Kidney (tissue), 14 donors: ENCODE data around the gene ACP1. TPM values are rescaled to one million over a fixed set of nuclear protein-coding genes. Genes with fewer than 3 reads are reported as not detected.

Source experiments
- DNase-seq, 5 donors: peaks; one replicate each; pipeline ENCODE4 v3.0.0-alpha.2; 2013 to 2020
- FAIRE-seq: peaks from 2 replicates; lab custom pipeline; 2012; peaks lifted over from hg19 to GRCh38; lab: Jason Lieb, UNC
- H3K27ac ChIP-seq, 2 donors: one replicate each; pipeline ENCODE4 v1.7.0; 2013; ENCODE audit warnings: low read depth in 2 of 2, low read length in 2 of 2, inconsistent platforms in 1 of 2
- H3K27me3 ChIP-seq: one replicate; pipeline ENCODE4 v1.7.1; 2013; ENCODE audit warnings: low read length, inconsistent platforms; ENCODE audit not compliant: control insufficient read depth, insufficient read depth
- H3K36me3 ChIP-seq, 3 donors: one replicate each; pipeline versions ENCODE4 v1.7.0 to v1.7.1; 2013; ENCODE audit warnings: low read length in 3 of 3, control low read depth in 1 of 3, inconsistent platforms in 1 of 3; ENCODE audit not compliant: insufficient read depth in 3 of 3, control insufficient read depth in 2 of 3
- H3K4me1 ChIP-seq, 3 donors: one replicate each; pipeline versions ENCODE4 v1.7.0 to v1.7.1; 2013; ENCODE audit warnings: low read length in 3 of 3, inconsistent platforms in 1 of 3, low read depth in 1 of 3; ENCODE audit not compliant: control insufficient read depth in 2 of 3, insufficient read depth in 2 of 3
- H3K4me3 ChIP-seq, 3 donors: one replicate each; pipeline versions ENCODE4 v1.7.0 to v1.8.1; 2013; ENCODE audit warnings: low read length in 3 of 3, control low read depth in 1 of 3, inconsistent platforms in 1 of 3
- H3K9ac ChIP-seq, 3 donors: one replicate each; pipeline versions ENCODE4 v1.7.0 to v1.7.1; 2013; ENCODE audit warnings: low read length in 3 of 3, control low read depth in 1 of 3, inconsistent platforms in 1 of 3
- H3K9me3 ChIP-seq, 3 donors: one replicate each; pipeline versions ENCODE4 v1.7.0 to v1.7.1; 2013; ENCODE audit warnings: low read length in 3 of 3, control low read depth in 1 of 3, inconsistent platforms in 1 of 3; ENCODE audit not compliant: control insufficient read depth in 2 of 3, insufficient read depth in 1 of 3
- CTCF ChIP-seq: IDR thresholded peaks from 3 replicates; pipeline ENCODE4 v1.5.1; 2012; ENCODE audit warnings: mild to moderate bottlenecking, moderate library complexity, borderline replicate concordance; ENCODE audit not compliant: insufficient read depth; ENCODE audit errors: extremely low read depth
- intact Hi-C: fragments of 100-400 bp; cut with DNase I; formaldehyde crosslinking; loops from one replicate; pipeline ENCODE4 v1.11.1; 2022
- polyA plus RNA-seq: library from polyadenylated mRNA; stranded (reverse); fragments of 350-450 nt; fragmentation: Illumina TruSeq; extraction: RNeasy Lipid Tissue Mini Kit (QIAGEN cat#74804); gene quantifications from one replicate; pipeline ENCODE4 v1.2.3, GENCODE V29; 2014; ENCODE audit warnings: low read depth, low replicate concordance; ENCODE audit not compliant: insufficient read depth
- total RNA-seq: library from RNA; stranded (reverse); fragmentation: NEBNext Ultra II Directional; extraction: Animal tissue kit (Norgen Biotek cat#: 25700); gene quantifications from one replicate; pipeline ENCODE4 v1.2.1, GENCODE V29; 2021
- donor health status: control.
- donor health status: control.
- donor health status: control.
- donor health status: control.
- donor health status: control.
- donor health status: DM: yes; HTN: yes; CAD: no.
- donor health status: Normal renal cell carcinoma (clear cell type).

Gene ACP1
- total and polyA plus RNA-seq, 2 donors from 2014 or later: 75.1 to 122 TPM

GRCh38 chr2:287471-287885 is 22.7 kb downstream of the ACP1 start:
- Histone ChIP-seq H3K4me1 (peaks cover 0 to 7% (median 0%) of the 10 kb centered on the region in 3 donors), H3K27ac (peak overlapping the region in 1 of 2 donors; percentile 45), H3K9ac (no peak overlapping the region), H3K36me3 (no peaks in the 10 kb centered on the region), H3K4me3 (peak overlapping the region in 2 of 3 donors; percentile 60 to 63), H3K27me3 (peaks cover 6% of the 10 kb centered on the region), H3K9me3 (no peaks in the 10 kb centered on the region)
- DNase-seq (peak in 3 of 5 donors; percentile 62 to 70 (median 70)), FAIRE-seq (no peak)
- intact Hi-C loops: no loop called here
- no peak for TF ChIP-seq CTCF

- intact Hi-C loops: no loop called here
- Histone ChIP-seq H3K27ac (peak within 1 kb of the TSS in 1 of 2 donors; percentile 45), H3K4me1 (peaks cover 0 to 7% (median 0%) of the 10 kb centered on the region in 3 donors), H3K9me3 (no peaks in the 10 kb centered on the region), H3K9ac (peak within 1 kb of the TSS in 1 of 3 donors; percentile 54), H3K27me3 (peaks cover 6% of the 10 kb centered on the region), H3K36me3 (no peaks in the 10 kb centered on the region), H3K4me3 (peak within 1 kb of the TSS; percentile 8 to 63 (median 60))
- DNase-seq (peak; percentile 37 to 74 (median 59)), FAIRE-seq (no peak)
- no peak for TF ChIP-seq CTCF
These were observed 23.4 kb downstream of the ACP1 start, which contains the start of gene ALKAL2 for GRCh38 chr2:287911-288757. Gene ALKAL2 (minus strand): TSS chr2:288091. CDS start chr2:287835, 256 bp downstream.

- Histone ChIP-seq H3K27me3 (peaks cover 6% of the 10 kb centered on the region), H3K9me3 (no peaks in the 10 kb centered on the region), H3K4me1 (peaks cover 0 to 7% (median 0%) of the 10 kb centered on the region in 3 donors), H3K4me3 (peak overlapping the region in 2 of 3 donors; percentile 51 to 73), H3K27ac (no peak overlapping the region), H3K36me3 (no peaks in the 10 kb centered on the region), H3K9ac (peak overlapping the region in 1 of 3 donors; percentile 34)
- TF ChIP-seq CTCF: no peak
- FAIRE-seq (no peak), DNase-seq (peak in 2 of 5 donors; percentile 49 to 59)
- intact Hi-C loops: no loop called here
These were observed 24.1 kb downstream of the ACP1 start for GRCh38 chr2:288758-289361.
